ENCODE measurements around the gene GAB2. TPM values are rescaled to one million over a fixed set of nuclear protein-coding genes. Genes with fewer than 3 reads are reported as not detected.

The GAB2 gene
- total and polyA plus RNA-seq, 2 experiments from 2014 or later: 4.9 to 10.2 TPM

GRCh38 chr11:78336877-78337553, 80.6 kb downstream of the GAB2 start:
- WGBS (ENCODE audit: low lambda C conversion rate, missing lambda C conversion rate): 92% methylated on average over 4 of the region's 4 CpGs
- Histone ChIP-seq H4K20me1 (ENCODE audit: insufficient read depth, poor library complexity, severe bottlenecking) (peaks cover 4% of the 10 kb centered on the region), H3K27me3 (no peaks in the 10 kb centered on the region), H3K9me3 (ENCODE audit: low read depth) (peaks cover 7% of the 10 kb centered on the region), H3K9me2 (replicated peaks; ENCODE audit: insufficient read depth) (no peaks in the 10 kb centered on the region), H3K4me3 (no peak overlapping the region), H3K79me2 (peaks cover 59% of the 10 kb centered on the region), H3K36me3 (replicated peaks; ENCODE audit: insufficient read depth, low read depth) (no peaks in the 10 kb centered on the region), H3K27ac (no peak overlapping the region), H3K4me1 (ENCODE audit: insufficient read depth) (no peaks in the 10 kb centered on the region), H3K4me2 (no peak overlapping the region), H2AFZ (no peak overlapping the region)
- TF ChIP-seq EZH2phosphoT487 (IDR thresholded peaks at IDR 0.05; ENCODE audit: low read depth, severe bottlenecking, unreplicated experiment) (no peak), EZH2 (IDR thresholded peaks at IDR 0.05; ENCODE audit: borderline replicate concordance) (no peak), CTCF (IDR thresholded peaks at IDR 0.05; ENCODE audit: poor library complexity) (no peak)
- no peak for DNase-seq (ENCODE audit: low spot score)

- no peak overlapping the region for H3K4me2 ChIP-seq
- H3K4me3 ChIP-seq: no peak overlapping the region
- TF ChIP-seq EZH2 (IDR thresholded peaks at IDR 0.05; ENCODE audit: borderline replicate concordance) (no peak), CTCF (IDR thresholded peaks at IDR 0.05; ENCODE audit: poor library complexity) (no peak), EZH2phosphoT487 (IDR thresholded peaks at IDR 0.05; ENCODE audit: low read depth, severe bottlenecking, unreplicated experiment) (no peak)
- H2AFZ ChIP-seq: no peak overlapping the region
- peaks cover 4% of the 10 kb centered on the region for H4K20me1 ChIP-seq (ENCODE audit: insufficient read depth, poor library complexity, severe bottlenecking)
- H3K36me3 ChIP-seq (replicated peaks; ENCODE audit: insufficient read depth, low read depth): no peaks in the 10 kb centered on the region
- no peaks in the 10 kb centered on the region for H3K9me2 ChIP-seq (replicated peaks; ENCODE audit: insufficient read depth)
- no peaks in the 10 kb centered on the region for H3K4me1 ChIP-seq (ENCODE audit: insufficient read depth)
- peaks cover 42% of the 10 kb centered on the region for H3K79me2 ChIP-seq
- DNase-seq (ENCODE audit: low spot score): no peak
- H3K27ac ChIP-seq: no peak overlapping the region
- H3K27me3 ChIP-seq: no peaks in the 10 kb centered on the region
- H3K9me3 ChIP-seq (ENCODE audit: low read depth): peaks cover 7% of the 10 kb centered on the region
Measured at GRCh38 chr11:78334109-78334508, 83.5 kb downstream of the GAB2 start.

- WGBS (ENCODE audit: low lambda C conversion rate, missing lambda C conversion rate): 58% methylated on average over 1 of the region's 1 CpG
- no peak for DNase-seq (ENCODE audit: low spot score)
- no peaks in the 10 kb centered on the region for H3K9me2 ChIP-seq (replicated peaks; ENCODE audit: insufficient read depth)
- H3K27ac ChIP-seq: no peak overlapping the region
- no peaks in the 10 kb centered on the region for H3K27me3 ChIP-seq
- H2AFZ ChIP-seq: no peak overlapping the region
- H3K79me2 ChIP-seq: peaks cover 33% of the 10 kb centered on the region
- no peaks in the 10 kb centered on the region for H4K20me1 ChIP-seq (ENCODE audit: insufficient read depth, poor library complexity, severe bottlenecking)
- H3K9me3 ChIP-seq (ENCODE audit: low read depth): peaks cover 7% of the 10 kb centered on the region
- no peak overlapping the region for H3K4me2 ChIP-seq
- no peak overlapping the region for H3K4me3 ChIP-seq
- no peaks in the 10 kb centered on the region for H3K36me3 ChIP-seq (replicated peaks; ENCODE audit: insufficient read depth, low read depth)
- TF ChIP-seq EZH2phosphoT487 (IDR thresholded peaks at IDR 0.05; ENCODE audit: low read depth, severe bottlenecking, unreplicated experiment) (no peak), CTCF (IDR thresholded peaks at IDR 0.05; ENCODE audit: poor library complexity) (no peak)
- no peaks in the 10 kb centered on the region for H3K4me1 ChIP-seq (ENCODE audit: insufficient read depth)
Measured at GRCh38 chr11:78332872-78333271, 84.7 kb downstream of the GAB2 start.

All from hepatocyte (in vitro differentiated cells).